Tibial artery (tissue), 4 donors: ENCODE measurements around the gene SPRED2.

Source experiments
- DNase-seq, 2 donors: peaks; one replicate each; pipeline ENCODE4 v3.0.0-alpha.2; 2019
- H3K27ac ChIP-seq, 2 donors: fragments of 200-600 bp; sonication (generic) in 1 of 2; 1 replicate in 1 of 2; 2 replicates in 1 of 2; pipeline ENCODE4 v1.5.1; 2018 to 2019; ENCODE audit warnings: mild to moderate bottlenecking in 1 of 2
- H3K27me3 ChIP-seq, 2 donors: fragments of 200-600 bp; sonication (generic) in 1 of 2; one replicate each; pipeline versions ENCODE4 v1.5.1 to v1.6.0; 2016 to 2019
- H3K36me3 ChIP-seq, 3 donors: fragments of 200-600 bp; sonication (generic) in 2 of 3; one replicate each; pipeline ENCODE4 v1.5.1; 2016 to 2019; ENCODE audit warnings: mild to moderate bottlenecking in 2 of 3
- H3K4me1 ChIP-seq, 4 donors: fragments of 200-600 bp; sonication (generic) in 2 of 4; 1 replicate in 3 of 4; 2 replicates in 1 of 4; pipeline ENCODE4 v1.5.1; 2016 to 2019
- H3K4me3 ChIP-seq, 2 donors: fragments of 200-600 bp; sonication (generic) in 1 of 2; 1 replicate in 1 of 2; 2 replicates in 1 of 2; pipeline ENCODE4 v1.5.1; 2018 to 2019; ENCODE audit warnings: mild to moderate bottlenecking in 2 of 2
- H3K9me3 ChIP-seq, 3 donors: fragments of 200-600 bp; sonication (generic) in 1 of 3; one replicate each; pipeline ENCODE4 v1.5.1; 2016 to 2019
- CTCF ChIP-seq, 2 experiments: fragments of 200-600 bp in 1 of 2; fragments of 450-650 bp in 1 of 2; IDR thresholded peaks; one replicate each; pipeline ENCODE4 v1.5.1; 2017 to 2019; ENCODE audit warnings: antibody characterized with exemption in 2 of 2, mild to moderate bottlenecking in 1 of 2, moderate library complexity in 1 of 2
- intact Hi-C: fragments of 100-400 bp; cut with DNase I; formaldehyde crosslinking; loops from one replicate; pipeline ENCODE4 v1.15.0; 2023; ENCODE audit warnings: low total_unique reads

SPRED2 gene

GRCh38 chr2:65417509-65418085 is 14.8 kb downstream of the SPRED2 start:
- H3K36me3 ChIP-seq: no peaks in the 10 kb centered on the region
- H3K27me3 ChIP-seq: no peaks in the 10 kb centered on the region
- intact Hi-C loops: no loop called here
- H3K27ac ChIP-seq: no peak overlapping the region
- no peak for DNase-seq
- no peak overlapping the region for H3K4me3 ChIP-seq
- H3K9me3 ChIP-seq: no peaks in the 10 kb centered on the region
- TF ChIP-seq CTCF (IDR thresholded peaks at IDR 0.05): no peak
- H3K4me1 ChIP-seq: peaks cover 0 to 33% (median 7%) of the 10 kb centered on the region in 4 donors

GRCh38 chr2:65416945-65417344 is 15.5 kb downstream of the SPRED2 start:
- Histone ChIP-seq H3K36me3 (no peaks in the 10 kb centered on the region), H3K27ac (no peak overlapping the region), H3K27me3 (no peaks in the 10 kb centered on the region), H3K9me3 (no peaks in the 10 kb centered on the region), H3K4me3 (no peak overlapping the region), H3K4me1 (peaks cover 0 to 27% (median 8%) of the 10 kb centered on the region in 4 donors)
- DNase-seq: no peak
- no peak for TF ChIP-seq CTCF (IDR thresholded peaks at IDR 0.05)
- intact Hi-C loops: no loop called here

- intact Hi-C loops: no loop called here
- no peaks in the 10 kb centered on the region for H3K27me3 ChIP-seq
- no peak for DNase-seq
- no peak for TF ChIP-seq CTCF (IDR thresholded peaks at IDR 0.05)
- H3K4me3 ChIP-seq: no peak overlapping the region
- peaks cover 0 to 24% (median 8%) of the 10 kb centered on the region in 4 donors for H3K4me1 ChIP-seq
- no peaks in the 10 kb centered on the region for H3K9me3 ChIP-seq
- H3K27ac ChIP-seq: no peak overlapping the region
- no peaks in the 10 kb centered on the region for H3K36me3 ChIP-seq
These were observed 16.1 kb downstream of the SPRED2 start for GRCh38 chr2:65416321-65416720.

- TF ChIP-seq CTCF (IDR thresholded peaks at IDR 0.05): no peak
- no peak overlapping the region for H3K4me3 ChIP-seq
- no peak overlapping the region for H3K27ac ChIP-seq
- H3K9me3 ChIP-seq: no peaks in the 10 kb centered on the region
- peaks cover 0 to 15% (median 6%) of the 10 kb centered on the region in 4 donors for H3K4me1 ChIP-seq
- H3K36me3 ChIP-seq: no peaks in the 10 kb centered on the region
- DNase-seq: no peak
- no peaks in the 10 kb centered on the region for H3K27me3 ChIP-seq
- intact Hi-C loops: no loop called here
These were observed 17.3 kb downstream of the SPRED2 start for GRCh38 chr2:65415091-65415490.

GRCh38 chr2:65413610-65414009 is 18.8 kb downstream of the SPRED2 start:
- no peak overlapping the region for H3K27ac ChIP-seq
- H3K36me3 ChIP-seq: no peaks in the 10 kb centered on the region
- intact Hi-C loops: no loop called here
- no peak for DNase-seq
- no peak for TF ChIP-seq CTCF (IDR thresholded peaks at IDR 0.05)
- H3K27me3 ChIP-seq: no peaks in the 10 kb centered on the region
- H3K9me3 ChIP-seq: no peaks in the 10 kb centered on the region
- peaks cover 0 to 15% (median 6%) of the 10 kb centered on the region in 4 donors for H3K4me1 ChIP-seq
- H3K4me3 ChIP-seq: no peak overlapping the region

- no peak for DNase-seq
- peaks cover 0 to 15% (median 6%) of the 10 kb centered on the region in 4 donors for H3K4me1 ChIP-seq
- intact Hi-C loops: no loop called here
- H3K9me3 ChIP-seq: no peaks in the 10 kb centered on the region
- no peak for TF ChIP-seq CTCF (IDR thresholded peaks at IDR 0.05)
- H3K4me3 ChIP-seq: no peak overlapping the region
- H3K36me3 ChIP-seq: no peaks in the 10 kb centered on the region
- H3K27me3 ChIP-seq: no peaks in the 10 kb centered on the region
- H3K27ac ChIP-seq: no peak overlapping the region
These were observed 19.3 kb downstream of the SPRED2 start for GRCh38 chr2:65413106-65413505.
